NT2/D1 (cell line): ENCODE results near the gene DCTN1.

Source experiments
- SUZ12 ChIP-seq: IDR thresholded peaks from 2 replicates; pipeline ENCODE4 v1.6.1; 2011; ENCODE audit not compliant: insufficient read length, insufficient read depth; ENCODE audit errors: extremely low read depth
- YY1 ChIP-seq: IDR thresholded peaks from 2 replicates; pipeline ENCODE4 v1.6.1; 2011; ENCODE audit not compliant: insufficient read length, insufficient read depth
- ZNF274 ChIP-seq: IDR thresholded peaks from 2 replicates; pipeline ENCODE4 v1.6.1; 2011; ENCODE audit warnings: mild to moderate bottlenecking, low read depth, low read length

DNA sequence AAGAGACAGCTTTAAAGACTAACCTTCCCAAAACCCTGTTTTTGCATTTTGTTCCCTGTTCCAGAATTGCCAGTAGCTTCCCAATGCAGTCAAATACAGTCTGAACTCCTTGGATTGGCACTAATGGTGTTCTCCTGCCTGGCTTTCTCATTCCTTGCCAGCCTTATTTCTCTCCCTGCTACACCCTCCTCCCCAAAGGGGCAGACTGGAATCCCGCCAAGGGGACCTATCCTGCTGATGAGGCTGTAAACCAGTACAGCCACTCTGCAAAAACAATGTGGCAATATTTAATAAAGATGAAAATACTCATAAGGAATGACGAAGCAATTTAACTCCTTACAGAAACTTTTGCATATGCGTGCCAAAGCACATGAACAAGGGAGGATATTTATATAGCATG, 32.4 kb downstream of the DCTN1 start:
- TF ChIP-seq ZNF274: no peak
- TF ChIP-seq SUZ12: no peak
- no peak for TF ChIP-seq YY1
